Fibroblast of pulmonary artery (primary cell): ENCODE measurements around the gene BCL11A.

Experiments used
- DNase-seq: peaks from one replicate; pipeline ENCODE4 v3.0.0-alpha.2; 2010; ENCODE audit warnings: low read depth
- H3K4me3 ChIP-seq: replicated peaks from 2 replicates; pipeline ENCODE4 v1.5.1; 2011; ENCODE audit warnings: low read depth, mild to moderate bottlenecking, control low read depth, low read length, moderate library complexity
- CTCF ChIP-seq: IDR thresholded peaks from 2 replicates; pipeline ENCODE4 v1.5.1; 2011; ENCODE audit warnings: mild to moderate bottlenecking, control low read depth, low read length, inconsistent platforms; ENCODE audit errors: missing control alignments

BCL11A gene

GRCh38 chr2:60529136-60529784 lies 24.2 kb downstream of the BCL11A start:
- no peak for TF ChIP-seq CTCF
- H3K4me3 ChIP-seq = no peak overlapping the region
- no peak for DNase-seq

- TF ChIP-seq CTCF = no peak
- no peak overlapping the region for H3K4me3 ChIP-seq
Measured at GRCh38 chr2:60528281-60529020, 25.0 kb downstream of the BCL11A start.

GRCh38 chr2:60527762-60528161 lies 25.7 kb downstream of the BCL11A start:
- TF ChIP-seq CTCF = no peak
- no peak for DNase-seq
- H3K4me3 ChIP-seq = no peak overlapping the region

More at GRCh38 chr2:60528281-60529020, 25.0 kb downstream of the BCL11A start:
- no peak for DNase-seq

- TF ChIP-seq CTCF = no peak
- DNase-seq = no peak
- no peak overlapping the region for H3K4me3 ChIP-seq
Measured at GRCh38 chr2:60526623-60527022, 26.8 kb downstream of the BCL11A start.

DNA sequence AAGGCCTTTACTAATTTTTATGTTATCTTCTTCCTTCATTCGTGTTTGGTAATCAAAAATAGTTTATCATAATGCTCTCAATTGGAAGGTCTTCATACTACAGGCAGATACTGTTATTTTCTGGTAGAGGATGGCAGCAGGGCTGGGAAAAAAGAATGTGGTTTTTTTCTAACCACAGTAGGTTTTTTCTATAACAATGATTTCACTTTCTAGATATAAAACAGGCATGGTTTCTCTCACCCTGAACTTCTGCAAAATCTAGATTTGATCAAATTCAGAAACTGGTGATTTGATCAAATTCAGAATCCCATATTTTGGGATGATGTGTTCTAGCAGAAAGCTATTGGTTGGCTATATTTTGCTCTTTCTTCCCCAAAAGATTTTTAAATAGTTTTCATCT lies 27.6 kb downstream of the BCL11A start:
- H3K4me3 ChIP-seq = no peak overlapping the region
- no peak for TF ChIP-seq CTCF
- no peak for DNase-seq

DNA sequence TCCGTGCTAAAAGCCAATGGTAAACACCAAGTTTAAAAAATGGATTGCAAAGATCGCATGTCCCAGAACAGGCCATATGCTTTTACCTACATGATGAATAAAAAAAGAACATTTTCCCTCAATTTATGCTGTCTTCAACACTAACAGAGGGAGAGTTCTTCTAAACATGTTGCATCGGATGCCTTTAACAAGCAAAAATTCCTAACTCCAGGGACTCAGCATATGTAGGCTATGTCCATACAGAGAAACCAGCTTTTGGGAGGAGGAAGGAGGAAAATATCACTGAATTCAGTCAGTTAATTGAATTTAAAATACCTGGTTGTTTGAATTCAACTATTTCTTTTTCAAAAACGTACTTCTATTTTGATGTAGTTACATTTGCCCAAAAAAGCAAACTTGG lies 28.6 kb downstream of the BCL11A start:
- no peak overlapping the region for H3K4me3 ChIP-seq
- no peak for TF ChIP-seq CTCF
- no peak for DNase-seq

- H3K4me3 ChIP-seq = no peak overlapping the region
- TF ChIP-seq CTCF = no peak
- no peak for DNase-seq
Measured at GRCh38 chr2:60523963-60524362, 29.5 kb downstream of the BCL11A start.
